GM04503 (cell line): Measurements from ENCODE around the gene SPATA31D1.
A peak's percentile ranks its signal among the peaks of the same experiment; 100 is the strongest.

Source experiments
- DNase-seq: peaks from one replicate; pipeline ENCODE4 v3.0.0-alpha.2; 2012; ENCODE audit warnings: low read depth

The SPATA31D1 gene

DNA sequence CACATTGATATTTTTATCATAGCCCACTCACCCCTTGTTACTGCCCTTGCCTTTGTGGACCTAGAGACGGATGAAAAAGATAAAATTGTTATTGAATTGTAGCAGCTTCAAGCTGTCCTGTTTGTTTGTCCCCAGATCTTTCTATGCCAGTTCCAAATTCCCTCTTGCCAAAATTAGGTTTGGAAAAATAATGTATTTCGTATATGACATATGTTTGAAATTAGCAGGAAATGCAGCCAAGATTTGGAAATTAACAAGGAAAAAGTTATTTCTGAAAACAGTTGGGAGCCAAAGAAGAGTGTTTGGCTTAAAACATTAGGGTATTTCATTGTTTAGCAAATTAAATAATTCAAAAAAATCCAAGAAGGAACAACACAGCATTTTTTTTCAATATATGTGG, 33.5 kb downstream of the SPATA31D1 start:
- DNase-seq = no peak

DNA sequence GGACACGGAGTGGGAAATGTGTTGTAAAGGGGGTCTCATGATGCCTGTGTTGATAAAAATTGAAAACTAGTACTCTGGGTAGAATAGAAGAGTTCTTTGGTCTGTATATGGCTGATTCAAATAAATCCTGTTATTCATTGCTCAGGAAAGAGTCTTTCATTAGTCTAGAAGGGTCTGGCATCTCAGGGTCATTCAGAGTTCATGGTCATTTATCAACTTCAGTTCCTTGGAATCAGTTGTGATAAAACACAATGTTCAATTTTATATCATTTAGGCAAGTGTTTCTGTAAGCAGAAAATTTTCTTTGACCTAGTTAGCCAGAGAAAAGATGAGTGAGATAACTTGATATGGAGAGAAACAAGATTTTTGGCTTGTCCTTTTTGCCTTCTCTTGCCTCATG, 36.3 kb downstream of the SPATA31D1 start:
- no peak for DNase-seq

DNA sequence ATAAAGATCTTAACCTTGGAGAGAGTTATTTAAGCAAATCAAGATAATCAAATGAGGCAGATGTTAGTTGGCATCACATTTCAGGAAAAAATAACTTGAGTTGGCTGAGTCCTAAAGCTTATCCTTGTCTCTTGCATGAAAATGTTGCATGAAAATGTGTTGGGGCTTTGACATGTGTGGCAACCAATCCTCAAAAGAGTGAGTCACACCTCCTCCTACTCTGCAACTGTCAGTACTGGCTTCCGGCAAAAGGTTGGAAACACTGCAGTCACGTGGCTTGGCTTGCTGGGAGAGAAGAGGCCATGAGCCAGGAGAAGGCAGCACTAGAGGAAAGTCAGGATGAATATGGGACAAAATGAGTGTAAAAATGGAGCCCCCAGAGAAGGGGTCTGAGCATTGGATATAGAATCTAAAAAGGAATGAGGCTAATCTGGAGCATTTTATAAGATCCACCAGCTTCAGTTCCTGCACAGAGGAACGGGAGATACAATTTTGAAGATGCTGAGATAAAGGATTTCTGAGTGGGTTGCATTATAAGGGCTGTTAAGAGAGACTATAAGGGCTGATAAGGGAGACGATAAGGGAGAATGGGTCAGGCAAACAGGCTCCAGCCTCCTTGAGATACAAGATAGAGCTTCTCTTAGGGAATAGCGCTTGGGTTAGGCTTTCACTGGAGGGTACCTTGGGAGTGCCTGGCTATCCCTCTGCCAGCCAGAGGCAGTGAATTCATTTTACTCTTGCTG, 43.1 kb downstream of the SPATA31D1 start:
- DNase-seq = peak; percentile 46

DNA sequence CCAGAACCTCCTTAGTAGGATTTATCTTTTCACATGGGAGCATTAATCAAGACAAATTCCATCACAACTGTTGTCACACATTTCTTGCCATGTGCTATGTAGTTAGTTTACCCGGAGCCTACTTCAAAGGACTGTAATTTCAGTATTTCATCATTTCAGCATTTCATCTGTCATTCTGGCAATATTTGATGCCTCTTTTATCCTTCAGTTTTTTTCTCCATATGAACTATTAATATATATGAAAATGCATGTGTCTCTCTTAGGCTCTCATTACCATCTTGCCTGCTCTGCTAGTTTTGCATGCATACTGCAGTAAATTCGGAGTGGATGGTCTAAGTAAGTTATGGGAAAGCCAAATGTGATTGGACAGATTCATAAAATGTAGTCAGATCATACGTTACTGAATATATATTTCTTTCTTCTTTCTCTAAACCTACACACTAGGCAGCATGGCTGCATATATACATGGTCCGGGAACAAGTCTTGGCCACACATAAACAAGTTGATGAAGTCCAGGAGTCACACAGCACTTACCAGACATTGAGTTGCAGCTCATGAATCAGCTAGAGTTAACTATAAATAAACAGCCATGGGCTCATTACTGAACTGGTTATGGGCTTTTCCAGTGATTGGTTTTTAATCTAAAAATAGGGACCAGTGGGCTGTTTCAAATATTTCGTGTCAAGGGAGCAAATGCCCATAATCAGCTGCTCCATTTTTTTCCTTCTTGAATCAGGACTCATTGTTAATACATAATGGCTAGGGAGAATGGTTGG, 46.6 kb downstream of the SPATA31D1 start:
- no peak for DNase-seq

DNA sequence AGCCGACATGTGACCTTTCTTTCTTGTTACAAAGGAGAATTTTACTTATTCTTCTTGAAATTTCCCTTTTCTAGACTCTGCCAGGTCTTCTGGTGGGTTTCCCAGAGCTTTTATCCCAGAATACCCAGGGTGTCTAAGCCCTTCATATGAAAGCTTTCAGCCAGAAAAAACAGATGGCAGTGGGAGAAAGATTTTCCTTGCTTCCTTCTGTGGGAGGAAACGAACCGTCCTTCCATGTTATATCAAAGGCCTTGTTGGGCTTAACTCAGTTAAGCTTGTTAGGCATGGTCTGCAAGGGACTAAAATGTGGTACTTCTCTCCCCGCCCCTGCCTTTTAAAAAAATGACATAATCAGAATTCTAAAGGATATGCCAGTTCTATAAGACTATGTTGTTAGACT, 47.5 kb downstream of the SPATA31D1 start:
- DNase-seq = no peak

DNA sequence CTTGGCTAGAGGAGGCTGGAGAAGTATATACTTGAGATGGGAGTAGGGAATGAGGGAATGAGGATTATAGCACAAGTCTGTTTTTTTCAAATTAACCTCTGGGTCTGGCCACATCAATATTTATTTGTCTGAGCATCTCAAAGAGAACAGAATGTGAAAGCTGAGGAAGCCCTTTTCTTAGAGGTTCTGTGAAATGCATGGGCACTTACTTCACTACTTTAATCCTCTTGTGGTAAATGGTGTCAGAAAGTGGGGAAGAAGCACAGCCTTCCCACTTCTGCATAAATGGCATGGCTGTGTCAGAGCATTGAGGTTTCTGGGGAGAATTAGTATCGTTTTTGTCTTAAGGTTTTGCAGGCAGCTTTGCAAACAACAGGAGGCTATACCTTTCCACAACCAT, 48.6 kb downstream of the SPATA31D1 start:
- DNase-seq = no peak

DNA sequence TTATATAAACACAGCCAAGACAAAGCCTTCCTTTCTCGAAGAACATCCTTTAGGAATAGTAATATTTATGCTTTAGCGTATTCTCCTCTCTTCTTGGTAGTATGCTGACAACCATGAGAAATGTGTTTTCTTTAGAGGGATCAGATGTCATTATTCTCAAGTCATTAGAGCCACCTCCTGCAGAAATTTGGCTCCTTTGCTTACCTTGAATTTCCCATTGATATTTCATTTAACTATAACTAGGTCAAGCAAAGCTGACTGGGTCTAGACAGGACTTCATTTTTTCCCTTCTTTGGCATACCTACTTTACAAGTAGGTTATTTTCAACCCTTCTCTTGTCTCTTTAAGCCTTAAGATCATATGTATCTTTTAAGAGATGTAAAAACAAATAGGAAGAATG, 50.3 kb downstream of the SPATA31D1 start:
- DNase-seq = no peak
